SJSA1 (cell line): ENCODE results near the gene HIP1. TPM values are rescaled to one million over a fixed set of nuclear protein-coding genes. Genes with fewer than 3 reads are reported as not detected.

Experiments used
- DNase-seq, 2 experiments: peaks; one replicate each; pipeline ENCODE4 v3.0.0-alpha.2; 2015 to 2020; ENCODE audit warnings: low spot score in 2 of 2, low read depth in 1 of 2
- H3K27ac ChIP-seq: fragments of 250-450 bp; sonication (Bioruptor Pico); 2 replicates; pipeline ENCODE4 v1.5.1; 2020; ENCODE audit warnings: mild to moderate bottlenecking, moderate library complexity
- H3K27me3 ChIP-seq: fragments of 250-450 bp; sonication (Bioruptor Pico); replicated peaks from 2 replicates; pipeline ENCODE4 v1.5.1; 2020; ENCODE audit warnings: mild to moderate bottlenecking, moderate library complexity
- H3K36me3 ChIP-seq: fragments of 250-450 bp; sonication (Bioruptor Pico); 2 replicates; pipeline ENCODE4 v1.5.1; 2020; ENCODE audit warnings: mild to moderate bottlenecking
- H3K4me1 ChIP-seq: fragments of 250-450 bp; sonication (Bioruptor Pico); replicated peaks from 2 replicates; pipeline ENCODE4 v1.6.1; 2021; ENCODE audit warnings: mild to moderate bottlenecking
- H3K4me3 ChIP-seq: fragments of 250-450 bp; sonication (Bioruptor Pico); 2 replicates; pipeline ENCODE4 v1.5.1; 2020; ENCODE audit warnings: mild to moderate bottlenecking
- H3K9me3 ChIP-seq: fragments of 250-450 bp; sonication (Bioruptor Pico); replicated peaks from 2 replicates; pipeline ENCODE4 v1.5.1; 2020; ENCODE audit warnings: mild to moderate bottlenecking
- total RNA-seq: library from RNA; depleted of rRNA; stranded (reverse); fragments of >200 nt; shearing (Covaris generic); gene quantifications from 2 replicates; pipeline ENCODE4 v1.2.3, GENCODE V29; 2014

The HIP1 gene
- total RNA-seq, 1 experiment from 2014 or later = 24.7 TPM

DNA sequence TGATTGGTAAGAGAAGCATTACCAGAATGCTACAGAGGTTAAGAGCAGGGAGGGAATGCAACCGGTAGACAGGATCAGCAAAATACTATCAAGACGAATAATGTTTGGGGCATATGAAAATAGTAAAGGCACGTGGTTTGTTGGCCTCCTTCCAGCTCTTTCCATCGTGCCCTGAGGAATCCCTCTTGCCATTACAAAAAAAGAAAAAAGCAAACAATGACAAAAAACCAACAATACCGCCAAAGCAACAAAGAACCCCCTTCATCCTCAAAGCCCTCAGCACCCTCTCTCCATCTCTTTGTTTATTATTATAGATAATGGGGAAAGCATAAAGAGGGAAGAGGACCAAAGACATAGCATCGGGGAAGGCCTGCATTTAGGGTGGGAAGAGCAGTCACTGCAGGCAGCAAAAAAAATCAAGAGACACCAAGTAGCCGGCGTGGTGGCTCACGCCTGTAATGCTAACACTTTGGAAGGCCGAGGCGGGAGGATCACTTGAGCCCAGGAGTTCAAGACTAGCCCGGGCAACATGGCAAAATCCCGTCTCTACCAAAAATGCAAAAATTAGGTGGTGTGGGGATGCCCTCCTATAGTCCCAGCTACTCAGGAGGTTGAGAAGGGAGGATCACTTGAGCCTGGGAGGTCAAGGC, 78.0 kb downstream of the HIP1 start:
- Histone ChIP-seq H3K36me3 (no peaks in the 10 kb centered on the region), H3K4me3 (no peak overlapping the region), H3K27me3 (no peaks in the 10 kb centered on the region), H3K27ac (no peak overlapping the region), H3K4me1 (peaks cover 14% of the 10 kb centered on the region), H3K9me3 (no peaks in the 10 kb centered on the region)
- peak in 1 of 2 experiments; percentile 50 for DNase-seq

DNA sequence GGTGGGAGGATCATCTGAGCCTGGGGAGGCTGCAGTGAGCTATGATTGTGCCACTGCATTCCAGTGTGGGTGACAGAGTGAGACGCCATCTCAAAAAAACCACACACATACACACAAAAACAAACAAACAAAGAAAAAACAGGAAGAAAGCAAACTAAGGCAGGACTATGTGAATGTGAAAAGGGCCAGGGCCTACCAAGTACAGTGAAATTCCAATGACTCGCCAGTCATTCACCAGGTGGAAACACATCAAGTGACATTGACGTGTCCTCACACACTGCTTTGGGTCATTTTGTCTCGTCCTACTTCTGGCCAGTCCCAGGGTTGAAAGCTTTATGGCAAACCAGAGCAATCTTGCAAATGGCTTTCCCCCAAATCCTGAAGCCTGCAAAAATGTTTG, 79.9 kb downstream of the HIP1 start:
- H3K36me3 ChIP-seq = no peaks in the 10 kb centered on the region
- no peak overlapping the region for H3K4me3 ChIP-seq
- DNase-seq = peak in 1 of 2 experiments; percentile 41
- no peaks in the 10 kb centered on the region for H3K9me3 ChIP-seq
- peaks cover 14% of the 10 kb centered on the region for H3K4me1 ChIP-seq
- H3K27ac ChIP-seq = no peak overlapping the region
- no peaks in the 10 kb centered on the region for H3K27me3 ChIP-seq

DNA sequence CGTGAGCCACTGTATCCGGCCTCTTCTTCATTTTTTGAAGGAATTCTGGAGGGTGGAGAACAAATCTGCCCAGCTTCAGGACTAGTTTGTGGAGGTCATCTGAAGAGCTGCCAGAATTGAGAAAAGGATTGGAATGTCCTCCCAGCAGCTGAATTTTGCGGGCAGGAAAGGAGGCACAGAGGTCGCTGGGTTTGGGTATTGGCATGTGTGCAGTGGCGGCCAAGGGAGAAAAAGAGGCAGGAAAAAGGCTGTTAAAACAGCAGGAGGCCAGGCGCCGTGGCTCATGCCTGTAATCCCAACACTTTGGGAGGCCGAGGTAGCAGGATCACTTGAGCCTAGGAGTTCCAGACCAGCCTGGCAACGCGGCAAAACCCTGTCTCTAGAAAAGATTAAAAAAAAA, 80.4 kb downstream of the HIP1 start:
- H3K4me3 ChIP-seq = no peak overlapping the region
- no peaks in the 10 kb centered on the region for H3K36me3 ChIP-seq
- H3K27ac ChIP-seq = no peak overlapping the region
- no peaks in the 10 kb centered on the region for H3K9me3 ChIP-seq
- H3K4me1 ChIP-seq = peaks cover 14% of the 10 kb centered on the region
- H3K27me3 ChIP-seq = no peaks in the 10 kb centered on the region
- no peak for DNase-seq

DNA sequence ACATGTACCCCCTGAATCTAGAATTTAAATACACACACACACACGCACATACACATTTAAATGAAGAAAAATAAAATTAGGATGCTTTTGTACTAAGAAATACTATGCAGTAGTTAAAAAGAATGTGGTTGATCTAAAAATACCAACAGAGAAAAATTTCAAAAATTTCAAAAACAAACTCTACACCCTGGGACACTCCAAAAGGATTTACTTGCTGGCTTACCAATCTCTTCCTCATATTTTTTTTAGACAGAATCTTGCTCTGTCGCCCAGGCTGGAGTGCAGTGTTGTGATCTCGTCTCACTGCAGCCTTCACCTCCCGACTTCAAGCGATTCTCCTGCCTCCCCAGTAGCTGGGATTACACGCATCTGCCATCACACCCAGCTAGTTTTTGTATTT, 80.9 kb downstream of the HIP1 start:
- Histone ChIP-seq H3K4me1 (peaks cover 14% of the 10 kb centered on the region), H3K27ac (no peak overlapping the region)

DNA sequence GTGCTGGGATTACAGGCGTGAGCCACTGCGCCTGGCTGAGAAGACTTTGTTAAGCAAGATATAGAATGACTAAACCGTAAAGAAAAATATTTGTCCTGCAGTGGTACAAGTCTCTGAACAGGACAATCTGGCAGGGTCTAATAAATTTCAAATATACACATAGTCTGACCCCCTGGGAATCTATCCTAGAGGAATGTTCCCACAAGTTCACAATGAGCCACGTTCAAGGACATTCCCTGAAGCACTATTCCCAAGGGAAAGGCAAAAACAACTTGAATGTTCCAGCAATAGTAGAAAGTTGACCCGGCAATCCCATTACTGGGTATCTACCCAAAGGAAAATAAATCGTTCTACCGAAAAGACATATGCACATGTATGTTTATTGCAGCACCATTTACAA, 82.0 kb downstream of the HIP1 start:
- DNase-seq = no peak
- no peaks in the 10 kb centered on the region for H3K27me3 ChIP-seq
- H3K27ac ChIP-seq = no peak overlapping the region
- no peak overlapping the region for H3K4me3 ChIP-seq
- H3K4me1 ChIP-seq = peaks cover 14% of the 10 kb centered on the region
- H3K36me3 ChIP-seq = no peaks in the 10 kb centered on the region
- H3K9me3 ChIP-seq = no peaks in the 10 kb centered on the region

More for the DNA sequence above, 80.9 kb downstream of the HIP1 start:
- no peak for DNase-seq
- no peaks in the 10 kb centered on the region for H3K9me3 ChIP-seq
- H3K27me3 ChIP-seq = no peaks in the 10 kb centered on the region
- H3K4me3 ChIP-seq = no peak overlapping the region
- no peaks in the 10 kb centered on the region for H3K36me3 ChIP-seq

DNA sequence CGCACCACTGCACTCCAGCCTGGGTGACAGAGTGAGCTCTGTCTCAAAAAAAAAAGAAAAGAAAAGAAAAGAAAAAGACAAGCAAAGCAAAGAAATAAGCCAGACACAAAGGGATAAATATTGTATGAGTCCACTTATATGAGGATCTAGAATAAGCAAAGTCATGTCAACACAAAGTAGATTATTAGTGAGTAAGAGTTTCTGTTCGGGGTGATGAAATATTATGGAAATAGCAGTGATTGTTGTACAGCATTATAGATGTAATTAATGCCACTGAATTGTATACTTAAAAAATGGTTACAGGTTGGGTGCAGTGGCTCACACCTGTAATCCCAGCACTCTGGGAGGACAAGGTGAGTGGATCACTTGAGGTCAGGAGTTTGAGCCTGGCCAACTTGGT, 83.2 kb downstream of the HIP1 start:
- Histone ChIP-seq H3K27me3 (no peaks in the 10 kb centered on the region), H3K27ac (no peak overlapping the region), H3K4me3 (no peak overlapping the region), H3K9me3 (no peaks in the 10 kb centered on the region), H3K4me1 (peaks cover 13% of the 10 kb centered on the region), H3K36me3 (no peaks in the 10 kb centered on the region)
- DNase-seq = no peak

DNA sequence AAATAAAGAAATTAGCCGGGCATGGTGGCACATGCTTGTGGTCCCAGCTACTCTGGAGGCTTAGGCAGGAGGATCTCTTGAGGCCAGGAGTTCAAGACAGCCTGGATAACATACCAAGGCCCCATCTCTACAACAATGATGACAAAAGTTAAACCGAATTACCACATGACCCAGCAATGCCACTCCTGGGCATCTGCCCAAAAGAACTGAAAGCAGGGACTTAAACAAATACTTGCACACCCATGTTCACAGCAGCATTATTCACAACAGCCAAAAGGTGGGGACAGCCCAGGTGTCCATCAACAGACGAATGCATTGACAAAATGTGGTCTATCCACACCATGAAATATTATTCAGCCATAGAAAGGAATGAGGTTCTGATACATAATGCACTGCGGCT, 83.9 kb downstream of the HIP1 start:
- Histone ChIP-seq H3K4me1 (peaks cover 9% of the 10 kb centered on the region), H3K9me3 (no peaks in the 10 kb centered on the region), H3K27me3 (no peaks in the 10 kb centered on the region), H3K36me3 (no peaks in the 10 kb centered on the region), H3K4me3 (no peak overlapping the region), H3K27ac (no peak overlapping the region)
- DNase-seq = no peak

DNA sequence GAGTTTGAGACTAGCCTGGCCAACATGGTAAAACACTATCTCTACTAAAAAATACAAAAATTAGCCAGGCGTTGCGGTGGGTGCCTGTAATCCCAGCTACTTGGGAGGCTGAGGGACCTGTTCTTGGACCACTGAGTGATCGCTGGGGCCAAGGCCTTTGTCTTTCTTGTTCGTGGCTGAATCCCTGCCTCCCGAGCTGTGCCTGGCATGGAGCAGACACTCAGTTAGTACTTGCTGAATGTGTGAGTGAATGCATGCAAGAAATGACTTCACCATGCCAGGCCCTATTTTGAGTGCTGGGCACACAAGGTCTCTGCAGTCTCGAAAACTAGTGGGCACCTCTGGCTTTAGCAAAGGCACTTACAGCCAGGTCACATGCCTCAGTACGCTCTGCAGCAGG, 85.1 kb downstream of the HIP1 start:
- Histone ChIP-seq H3K27ac (no peak overlapping the region), H3K4me3 (no peak overlapping the region), H3K4me1 (peaks cover 3% of the 10 kb centered on the region; the same call in 1 of the 2 replicates), H3K27me3 (no peaks in the 10 kb centered on the region), H3K36me3 (no peaks in the 10 kb centered on the region), H3K9me3 (no peaks in the 10 kb centered on the region)
- DNase-seq = no peak

DNA sequence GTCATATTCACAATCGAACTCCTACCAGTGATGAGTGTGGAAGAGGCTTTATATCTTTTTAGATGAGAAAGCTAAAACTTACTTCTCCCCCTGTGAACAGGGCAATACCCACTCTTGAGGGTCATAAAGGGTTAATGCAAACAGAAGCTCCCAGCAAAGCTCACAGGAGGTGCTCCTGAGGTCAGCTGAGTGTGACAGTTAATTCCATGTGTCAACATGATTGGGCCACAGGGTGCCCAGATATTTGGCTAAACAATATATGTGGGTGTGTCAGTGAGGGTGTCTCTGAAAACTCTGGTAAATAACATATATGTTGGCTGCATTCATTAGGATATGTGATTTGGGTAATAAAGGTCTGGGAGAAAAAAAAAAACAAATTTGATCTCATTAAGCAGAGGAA, 86.0 kb downstream of the HIP1 start:
- H3K27me3 ChIP-seq = no peaks in the 10 kb centered on the region
- H3K4me1 ChIP-seq = 0 out of 2 replicates have a peak, but pooled peaks cover 3% of the 10 kb centered on the region
- H3K9me3 ChIP-seq = no peaks in the 10 kb centered on the region
- no peak overlapping the region for H3K27ac ChIP-seq
- no peak overlapping the region for H3K4me3 ChIP-seq
- H3K36me3 ChIP-seq = no peaks in the 10 kb centered on the region
- no peak for DNase-seq

DNA sequence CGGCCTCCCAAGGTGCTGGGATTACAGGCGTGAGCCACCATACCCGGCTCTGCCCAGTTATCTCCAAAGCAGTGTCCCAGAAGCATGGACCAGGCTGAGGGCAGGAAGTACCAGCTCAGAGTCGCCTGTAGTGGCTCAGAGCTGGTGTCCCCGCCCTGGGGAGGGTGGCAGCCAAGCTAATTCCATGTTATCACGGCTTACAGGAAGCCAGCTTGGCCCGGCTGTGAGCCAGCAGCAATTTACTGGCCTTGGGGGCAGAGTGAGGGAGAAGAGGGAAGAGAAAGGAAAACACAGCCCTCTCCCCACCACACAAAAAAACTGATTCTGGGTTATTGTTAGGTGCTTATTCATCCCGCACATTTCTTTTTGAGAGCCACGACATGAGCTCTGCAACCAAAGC, 88.1 kb downstream of the HIP1 start:
- no peaks in the 10 kb centered on the region for H3K36me3 ChIP-seq
- 0 out of 2 replicates have a peak, but pooled peaks cover 3% of the 10 kb centered on the region for H3K4me1 ChIP-seq
- no peaks in the 10 kb centered on the region for H3K27me3 ChIP-seq
- H3K27ac ChIP-seq = no peak overlapping the region
- H3K9me3 ChIP-seq = no peaks in the 10 kb centered on the region
- no peak overlapping the region for H3K4me3 ChIP-seq
- no peak for DNase-seq

DNA sequence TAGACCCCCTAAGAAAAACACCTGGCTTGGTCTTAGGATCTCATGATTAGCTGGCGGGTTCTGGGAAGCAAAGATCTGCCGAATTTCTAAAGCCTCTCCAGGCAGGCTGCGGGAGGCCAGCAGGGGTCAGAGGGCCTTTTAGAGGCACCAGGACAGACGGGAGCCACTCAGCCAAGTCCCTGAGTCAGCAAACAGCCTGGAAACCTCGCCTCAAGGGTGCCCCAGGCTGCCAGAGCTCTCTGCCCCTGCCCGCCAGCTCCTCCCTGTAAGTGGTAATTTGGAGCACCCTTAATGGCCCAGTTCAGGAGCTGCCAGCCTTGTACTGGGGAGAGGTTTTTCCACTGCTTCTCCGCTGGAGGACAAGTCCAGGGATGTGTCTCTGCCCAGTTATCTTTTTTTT, 88.7 kb downstream of the HIP1 start:
- no peak for DNase-seq
- no peak overlapping the region for H3K4me3 ChIP-seq
- 0 out of 2 replicates have a peak, but pooled peaks cover 3% of the 10 kb centered on the region for H3K4me1 ChIP-seq
- H3K27me3 ChIP-seq = no peaks in the 10 kb centered on the region
- no peak overlapping the region for H3K27ac ChIP-seq
- H3K36me3 ChIP-seq = no peaks in the 10 kb centered on the region
- H3K9me3 ChIP-seq = no peaks in the 10 kb centered on the region

DNA sequence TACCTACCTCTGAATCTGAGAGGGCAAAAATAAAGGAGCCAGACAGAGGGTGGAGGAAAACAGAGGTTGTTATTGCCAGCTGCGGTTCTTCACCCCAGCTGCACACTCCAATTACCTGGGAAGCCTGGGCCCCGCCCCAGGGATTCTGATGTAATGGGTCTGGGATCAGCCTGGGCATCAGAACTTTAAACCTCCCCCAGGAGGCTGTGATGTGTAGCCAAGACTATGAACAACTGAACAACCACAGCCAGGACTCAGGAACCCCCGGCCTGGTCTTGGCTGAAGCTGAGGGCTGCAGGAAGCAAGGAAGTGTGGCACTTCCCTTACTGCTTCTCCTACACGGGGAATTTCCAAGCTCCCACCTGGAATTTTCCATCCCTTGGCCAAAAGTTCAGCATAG, 89.3 kb downstream of the HIP1 start:
- 0 out of 2 replicates have a peak, but pooled peaks cover 3% of the 10 kb centered on the region for H3K4me1 ChIP-seq
- no peaks in the 10 kb centered on the region for H3K27me3 ChIP-seq
- H3K27ac ChIP-seq = no peak overlapping the region
- H3K4me3 ChIP-seq = no peak overlapping the region
- no peaks in the 10 kb centered on the region for H3K36me3 ChIP-seq
- H3K9me3 ChIP-seq = no peaks in the 10 kb centered on the region
- no peak for DNase-seq

DNA sequence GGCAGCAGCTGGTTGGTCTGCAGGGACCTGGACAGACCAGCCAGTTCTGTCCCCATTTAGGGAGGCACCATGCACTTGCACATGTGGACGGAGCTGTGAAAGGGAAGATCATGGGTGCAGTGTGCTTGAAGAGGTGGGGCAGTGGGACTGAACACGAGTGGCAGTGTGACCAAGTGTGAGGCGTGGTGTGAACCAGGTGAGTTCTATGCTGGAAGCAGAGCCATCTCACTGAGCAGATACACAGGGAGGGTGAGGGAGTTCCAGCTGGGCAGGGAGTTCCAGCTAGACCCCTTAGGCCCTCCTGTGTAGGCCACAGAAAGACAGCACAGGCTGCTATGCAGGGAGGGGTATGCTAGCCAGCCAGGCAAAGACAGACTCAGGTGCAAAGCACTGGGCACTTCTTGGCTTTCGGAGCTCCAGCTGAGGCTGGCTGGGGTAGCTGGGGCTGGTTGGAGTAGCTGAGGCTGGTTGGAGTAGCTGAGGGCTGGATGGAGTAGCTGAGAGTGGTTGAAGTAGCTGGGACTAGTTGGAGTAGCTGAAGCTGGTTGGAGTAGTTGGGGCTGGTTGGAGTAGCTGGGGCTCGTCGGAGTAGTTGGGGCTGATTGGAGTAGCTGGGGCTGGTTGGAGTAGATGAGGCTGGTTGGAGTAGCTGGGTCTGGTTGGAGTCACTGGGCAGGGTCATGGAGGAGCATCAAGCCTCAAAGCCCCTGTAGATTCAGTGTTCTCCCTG, 90.9 kb downstream of the HIP1 start:
- H3K9me3 ChIP-seq = peaks cover 6% of the 10 kb centered on the region; the same call in 1 of the 2 replicates
- DNase-seq = no peak
- 0 out of 2 replicates have a peak, but pooled peaks cover 3% of the 10 kb centered on the region for H3K4me1 ChIP-seq

DNA sequence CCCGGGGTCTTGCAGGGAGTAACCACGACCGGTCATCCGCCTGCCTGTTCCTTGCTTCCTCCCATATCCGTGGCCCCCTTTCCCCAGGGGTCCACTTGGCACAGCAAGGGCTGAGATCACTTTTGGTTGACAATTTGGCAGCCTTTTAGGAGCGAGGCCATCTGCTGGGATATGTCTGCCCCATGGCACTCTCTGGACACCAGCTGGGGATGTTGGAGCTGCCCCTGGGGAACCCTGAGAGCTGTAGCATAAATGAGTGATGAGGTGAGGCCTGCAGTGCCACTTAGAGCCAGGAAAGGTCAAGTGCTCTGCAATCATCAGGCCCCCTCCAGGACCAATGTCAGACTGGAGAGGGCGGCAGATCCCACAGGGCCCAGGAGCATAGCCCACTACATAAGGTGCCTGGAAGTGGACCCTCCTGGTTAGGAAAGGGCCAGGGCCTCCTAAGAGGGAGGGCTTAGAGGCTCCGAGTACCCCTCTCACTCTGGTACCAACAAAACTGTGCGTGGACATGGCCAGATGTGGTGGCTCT, 92.1 kb downstream of the HIP1 start:
- Histone ChIP-seq H3K27ac (no peak overlapping the region), H3K36me3 (no peaks in the 10 kb centered on the region), H3K4me1 (0 out of 2 replicates have a peak, but pooled peaks cover 3% of the 10 kb centered on the region), H3K9me3 (peaks cover 6% of the 10 kb centered on the region; the same call in 1 of the 2 replicates), H3K4me3 (no peak overlapping the region), H3K27me3 (no peaks in the 10 kb centered on the region)
- no peak for DNase-seq

More for the DNA sequence above, 90.9 kb downstream of the HIP1 start:
- no peaks in the 10 kb centered on the region for H3K27me3 ChIP-seq
- no peaks in the 10 kb centered on the region for H3K36me3 ChIP-seq
- H3K4me3 ChIP-seq = no peak overlapping the region
- H3K27ac ChIP-seq = no peak overlapping the region
